HepG2 (cell line): ENCODE measurements around the gene TLR6. TPM values are rescaled to one million over a fixed set of nuclear protein-coding genes. Genes with fewer than 3 reads are reported as not detected.

Source experiments
- ATAC-seq: fragments of 200-7000 bp; cut with Tn5 transposase; 3 replicates; pipeline ENCODE4 v1.9.1; 2020; ENCODE audit warnings: mild to moderate bottlenecking, moderate library complexity
- BruUV-seq: library from RNA; stranded (reverse); fragments of 400-500 nt; replicated peaks from 2 replicates; lab custom pipeline; 2021; lab: Mats Ljungman, UMichigan
- CTCF ChIA-PET: fragments of 300-600 bp; formaldehyde crosslinking; extraction: SDS; loops from one replicate; lab custom pipeline; 2021; ENCODE audit warnings: low total read pairs, inconsistent platforms, low intra/inter-chr PET ratio; lab: Yijun Ruan, JAX
- POLR2A ChIA-PET: fragments of 350-600 bp; sonication (Branson Sonifier 250); formaldehyde crosslinking; loops from one replicate; lab custom pipeline; 2020; ENCODE audit warnings: antibody characterized with exemption, inconsistent platforms; lab: Yijun Ruan, JAX
- DNase-seq: peaks from one replicate; pipeline ENCODE4 v3.0.0-alpha.2; 2015; ENCODE audit warnings: low spot score
- FAIRE-seq: peaks from 3 replicates; lab custom pipeline; 2011; peaks lifted over from hg19 to GRCh38; lab: Jason Lieb, UNC
- H2AFZ ChIP-seq: one replicate; pipeline ENCODE4 v1.6.1; 2011; ENCODE audit warnings: low read length, inconsistent platforms
- H3K27ac ChIP-seq: fragments of 300-600 bp; 3 replicates; pipeline ENCODE4 v1.8.0; 2011; ENCODE audit warnings: mixed run types, mild to moderate bottlenecking, mixed read lengths, low read length, inconsistent platforms; ENCODE audit not compliant: insufficient read depth; ENCODE audit errors: extremely low read length
- H3K27me3 ChIP-seq, 2 experiments: fragments of 200-600 bp in 1 of 2; 2 replicates in 1 of 2; 3 replicates in 1 of 2; pipeline versions ENCODE4 v1.6.0 to v1.8.0; 2011; ENCODE audit warnings: low read length in 2 of 2, mild to moderate bottlenecking in 2 of 2, moderate library complexity in 2 of 2, inconsistent platforms in 1 of 2; ENCODE audit not compliant: insufficient read depth in 2 of 2, control insufficient read depth in 1 of 2
- H3K36me3 ChIP-seq, 2 experiments: fragments of 200-600 bp in 1 of 2; replicated peaks in 1 of 2; 2 replicates in 1 of 2; 3 replicates in 1 of 2; pipeline versions ENCODE4 v1.5.1 to v1.8.0; 2011; ENCODE audit warnings: low read length in 2 of 2, inconsistent platforms in 1 of 2; ENCODE audit not compliant: insufficient read depth in 2 of 2, control insufficient read depth in 1 of 2
- H3K4me1 ChIP-seq: 2 replicates; pipeline ENCODE4 v1.5.1; 2012; ENCODE audit warnings: low read length, inconsistent platforms; ENCODE audit not compliant: insufficient read depth
- H3K4me2 ChIP-seq: 2 replicates; pipeline ENCODE4 v1.6.0; 2011; ENCODE audit warnings: low read depth, low read length, inconsistent platforms
- H3K4me3 ChIP-seq, 3 experiments: fragments of 200-600 bp in 1 of 3; sonication (generic), shearing (Covaris generic) in 1 of 3; replicated peaks in 1 of 3; 2 replicates each; pipeline ENCODE4 v1.5.1; 2011 to 2016; ENCODE audit warnings: low read length in 3 of 3, inconsistent platforms in 2 of 3, low read depth in 2 of 3, mild to moderate bottlenecking in 2 of 3, control low read depth in 1 of 3, mixed read lengths in 1 of 3; ENCODE audit not compliant: insufficient read depth in 1 of 3
- H3K79me2 ChIP-seq: one replicate; pipeline ENCODE4 v1.6.1; 2011; ENCODE audit warnings: low read length, inconsistent platforms; ENCODE audit not compliant: insufficient read depth
- H3K9ac ChIP-seq: 2 replicates; pipeline ENCODE4 v1.6.0; 2011; ENCODE audit warnings: mild to moderate bottlenecking, low read depth, low read length, inconsistent platforms; ENCODE audit not compliant: insufficient read depth
- H3K9me3 ChIP-seq: 2 replicates; pipeline ENCODE4 v1.5.1; 2012; ENCODE audit warnings: mild to moderate bottlenecking, low read length
- H4K20me1 ChIP-seq: 2 replicates; pipeline ENCODE4 v1.6.0; 2011; ENCODE audit warnings: inconsistent platforms, mild to moderate bottlenecking, low read length, moderate library complexity; ENCODE audit not compliant: insufficient read depth
- GMEB2 ChIP-seq: IDR thresholded peaks from 2 replicates; pipeline ENCODE4 v1.6.1; 2016; ENCODE audit warnings: missing biosample characterization, missing genetic modification reagents, low read depth
- HOXA3 ChIP-seq: sonication (generic); formaldehyde crosslinking; IDR thresholded peaks from 2 replicates; pipeline ENCODE4 v1.5.0; 2020; ENCODE audit warnings: missing genetic modification reagents
- NFYC ChIP-seq: IDR thresholded peaks from 2 replicates; pipeline ENCODE4 v1.6.1; 2016; ENCODE audit warnings: missing genetic modification reagents, missing compliant biosample characterization
- TFDP2 ChIP-seq: sonication (generic); formaldehyde crosslinking; IDR thresholded peaks from 2 replicates; pipeline ENCODE4 v1.4.0; 2020; ENCODE audit warnings: missing genetic modification reagents
- ZBTB26 ChIP-seq: IDR thresholded peaks from 2 replicates; pipeline ENCODE4 v1.6.1; 2016; ENCODE audit warnings: missing compliant biosample characterization, missing genetic modification reagents, borderline replicate concordance
- WGBS: methylation state at CpG from one replicate; pipeline ENCODE4 v1.1.6; 2017; ENCODE audit warnings: low lambda C conversion rate; 5-methylcytosine and 5-hydroxymethylcytosine counted together
- in situ Hi-C: cut with HindIII; loops from 2 replicates; pipeline ENCODE4 v1.10.0; 2017; ENCODE audit warnings: low pct_unique_long_range_greater_than_20kb; ENCODE audit not compliant: extremely low pct_ligation_motif_present
- intact Hi-C: fragments of 100-400 bp; cut with micrococcal nuclease; formaldehyde crosslinking; loops from one replicate; pipeline ENCODE4 v1.10.0; 2022; ENCODE audit not compliant: unreplicated experiment
- polyA plus RNA-seq, 8 experiments: library from polyadenylated mRNA; depleted of rRNA in 3 of 8; stranded (reverse) in 7 of 8; unstranded in 1 of 8; fragments of >200 nt; fragmentation: Illumina TruSeq in 4 of 8; extraction: Trizol in 4 of 8; gene quantifications; 2 replicates each; pipeline versions ENCODE4 v1.2.1 to v1.2.3, GENCODE V29; 2011 to 2016; ENCODE audit warnings: low read depth in 4 of 8, missing spikeins in 1 of 8, mixed read lengths in 1 of 8; ENCODE audit not compliant: insufficient read depth in 1 of 8
- total RNA-seq, 5 experiments: library from RNA; depleted of rRNA; stranded (reverse); fragments of >200 nt; fragmentation: Illumina TruSeq; extraction: Trizol; gene quantifications; 2 replicates each; pipeline ENCODE4 v1.2.3, GENCODE V29; 2016; ENCODE audit warnings: low read depth in 1 of 5

The TLR6 gene
- total and polyA plus RNA-seq, 2 of the 13 experiments (the other 11 are each of a cell fraction or from before 2014, with no cell fraction given): 0.33 to 0.71 TPM

GRCh38 chr4:38859501-38859900 is 2.9 kb upstream of the TLR6 start:
- no peaks in the 10 kb centered on the region for H4K20me1 ChIP-seq
- intact Hi-C loops (no loop called here), in situ Hi-C loops (loop anchor here (5.0 kb wide), 1 partner anchor 102 kb away; no protein-coding TSS in a partner anchor)
- peaks cover 12% of the 10 kb centered on the region for H3K4me1 ChIP-seq
- no TSS peak for BruUV-seq
- DNase-seq (no peak), FAIRE-seq (no peak), ATAC-seq (no peak)
- H3K79me2 ChIP-seq: no peaks in the 10 kb centered on the region
- TF ChIP-seq TFDP2: no peak
- no peak for TF ChIP-seq HOXA3 (CRISPR knock-in tag)
- TF ChIP-seq GMEB2 (CRISPR knock-in tag): no peak
- no peak for TF ChIP-seq NFYC
- TF ChIP-seq ZBTB26 (CRISPR knock-in tag): no peak
- H3K27ac ChIP-seq: no peak overlapping the region
- H3K27me3 ChIP-seq: no peaks in the 10 kb centered on the region
- no peak overlapping the region for H3K9ac ChIP-seq
- ChIA-PET POLR2A (no interaction called here), CTCF (no interaction called here)
- H3K4me3 ChIP-seq: no peak overlapping the region
- H3K4me2 ChIP-seq: no peak overlapping the region
- WGBS: 70% methylated on average over 7 of the region's 7 CpGs
- H3K9me3 ChIP-seq: no peaks in the 10 kb centered on the region
- no peak overlapping the region for H2AFZ ChIP-seq
- H3K36me3 ChIP-seq: no peaks in the 10 kb centered on the region
